WI38 (cell line): ENCODE measurements around the gene MMP1.

Source experiments
- H3K4me3 ChIP-seq: 2 replicates; pipeline ENCODE4 v1.5.1; 2011; ENCODE audit warnings: low read depth, mild to moderate bottlenecking, control low read depth, low read length
- CTCF ChIP-seq: IDR thresholded peaks from 2 replicates; pipeline ENCODE4 v1.5.1; 2012; ENCODE audit warnings: low read depth, mild to moderate bottlenecking, control low read depth, low read length

The MMP1 gene

DNA sequence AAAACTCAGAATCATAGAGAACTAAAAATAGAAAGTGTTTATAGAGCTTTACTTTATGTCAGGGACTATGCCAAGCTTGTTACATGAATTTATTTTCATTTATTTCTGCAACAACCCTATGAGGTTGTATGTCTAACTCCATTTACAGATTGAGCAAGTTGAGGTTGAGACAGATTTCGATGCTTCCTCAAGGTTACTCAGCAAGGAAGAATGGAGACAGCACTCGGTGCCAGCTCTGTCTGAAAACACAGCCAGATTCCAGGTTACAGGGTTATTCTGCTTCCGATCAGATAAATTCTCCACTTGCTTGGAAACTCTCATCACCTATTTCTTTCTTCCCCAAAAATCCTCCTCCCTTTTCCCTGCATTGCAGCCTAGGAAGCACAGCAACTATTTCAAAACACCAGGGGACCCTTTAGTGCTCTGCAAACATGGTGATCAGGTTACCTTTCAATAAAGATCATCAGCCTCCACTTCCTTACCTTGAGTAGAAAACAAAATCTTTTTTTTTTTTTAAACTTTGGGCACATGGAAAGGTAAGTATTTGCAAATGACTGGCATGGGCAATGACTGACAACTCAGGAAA, 38.4 kb upstream of the MMP1 start:
- TF ChIP-seq CTCF: no peak
- H3K4me3 ChIP-seq: no peak overlapping the region

DNA sequence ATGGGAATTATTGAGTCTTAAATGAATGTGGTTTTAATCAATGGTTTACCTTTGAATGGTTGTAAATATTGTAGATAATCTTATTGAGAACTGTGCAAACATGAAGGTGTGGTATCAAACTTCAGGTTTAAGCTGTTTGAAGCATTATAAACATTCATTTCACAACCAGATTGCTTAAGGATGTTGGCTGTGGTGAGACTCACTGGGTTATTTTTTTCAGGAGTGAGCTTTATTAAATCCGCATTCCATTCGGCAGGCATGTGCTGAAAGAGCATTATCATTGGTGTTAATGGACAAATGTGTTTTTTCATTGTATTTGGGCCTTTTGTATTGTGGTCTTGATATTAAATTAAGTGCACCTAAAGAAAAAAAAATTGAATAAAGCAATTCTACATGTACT, 35.8 kb upstream of the MMP1 start:
- no peak for TF ChIP-seq CTCF
- H3K4me3 ChIP-seq: no peak overlapping the region

- TF ChIP-seq CTCF: no peak
- no peak overlapping the region for H3K4me3 ChIP-seq
Measured at GRCh38 chr11:102832612-102833011, 34.7 kb upstream of the MMP1 start.

- TF ChIP-seq CTCF: peak; percentile 45; the same call in 1 of the 2 replicates
- no peak overlapping the region for H3K4me3 ChIP-seq
Measured at GRCh38 chr11:102831489-102832440, 33.8 kb upstream of the MMP1 start.

- TF ChIP-seq CTCF: no peak
- H3K4me3 ChIP-seq: no peak overlapping the region
Measured at GRCh38 chr11:102831128-102831488, 33.1 kb upstream of the MMP1 start.

GRCh38 chr11:102830001-102830727, 32.2 kb upstream of the MMP1 start:
- no peak overlapping the region for H3K4me3 ChIP-seq
- no peak for TF ChIP-seq CTCF
